DND-41 (cell line): Measurements from ENCODE around the gene ECHS1.

ENCODE experiments used
- ATAC-seq: fragments of 200-7000 bp; cut with Tn5 transposase; 3 replicates; pipeline ENCODE4 v1.9.1; 2021; ENCODE audit warnings: low read depth; ENCODE audit not compliant: insufficient read depth
- DNase-seq: peaks from one replicate; pipeline ENCODE4 v3.0.0-alpha.2; 2020
- H2AFZ ChIP-seq: 2 replicates; pipeline ENCODE4 v1.6.0; 2012; ENCODE audit warnings: low read depth, low read length
- H3K27ac ChIP-seq: 2 replicates; pipeline ENCODE4 v1.5.1; 2012; ENCODE audit warnings: low read length, inconsistent platforms
- H3K27me3 ChIP-seq: fragments of 200-600 bp; sonication (generic); 2 replicates; pipeline ENCODE4 v1.6.0; 2012; ENCODE audit warnings: low read length, mild to moderate bottlenecking, inconsistent platforms; ENCODE audit not compliant: insufficient read depth, poor library complexity
- H3K36me3 ChIP-seq: 2 replicates; pipeline ENCODE4 v1.5.1; 2012; ENCODE audit warnings: low read length, inconsistent platforms; ENCODE audit not compliant: insufficient read depth
- H3K4me1 ChIP-seq: 2 replicates; pipeline ENCODE4 v1.5.1; 2012; ENCODE audit warnings: mild to moderate bottlenecking, low read length; ENCODE audit not compliant: insufficient read depth
- H3K4me2 ChIP-seq: 2 replicates; pipeline ENCODE4 v1.6.0; 2012; ENCODE audit warnings: mild to moderate bottlenecking, moderate library complexity, low read length, inconsistent platforms; ENCODE audit not compliant: insufficient read depth
- H3K4me3 ChIP-seq, 2 experiments: fragments of 200-600 bp in 1 of 2; shearing (Covaris generic) in 1 of 2; 2 replicates each; pipeline ENCODE4 v1.5.1; 2012 to 2016; ENCODE audit warnings: inconsistent platforms in 2 of 2, low read length in 2 of 2, mild to moderate bottlenecking in 2 of 2, low read depth in 1 of 2, moderate library complexity in 1 of 2
- H3K79me2 ChIP-seq: 2 replicates; pipeline ENCODE4 v1.6.0; 2012; ENCODE audit warnings: low read length, inconsistent platforms; ENCODE audit not compliant: insufficient read depth
- H3K9ac ChIP-seq: 2 replicates; pipeline ENCODE4 v1.6.0; 2012; ENCODE audit warnings: low read depth, mild to moderate bottlenecking, inconsistent platforms, low read length, moderate library complexity
- H3K9me3 ChIP-seq: 2 replicates; pipeline ENCODE4 v1.5.1; 2012; ENCODE audit warnings: low read length, moderate library complexity, mild to moderate bottlenecking, inconsistent platforms; ENCODE audit not compliant: insufficient read depth, severe bottlenecking
- H4K20me1 ChIP-seq: 2 replicates; pipeline ENCODE4 v1.6.0; 2012; ENCODE audit warnings: low read length; ENCODE audit not compliant: insufficient read depth
- CTCF ChIP-seq: IDR thresholded peaks from 2 replicates; pipeline ENCODE4 v1.5.1; 2012; ENCODE audit warnings: borderline replicate concordance, low read length, moderate library complexity, mild to moderate bottlenecking; ENCODE audit not compliant: poor library complexity, severe bottlenecking; ENCODE audit errors: extremely low read depth
- EZH2 ChIP-seq: IDR thresholded peaks from 3 replicates; pipeline ENCODE4 v1.6.1; 2012; ENCODE audit warnings: borderline replicate concordance, low read depth, mild to moderate bottlenecking, moderate library complexity, low read length, inconsistent platforms; ENCODE audit not compliant: severe bottlenecking

The ECHS1 gene

GRCh38 chr10:133403359-133403758, 30.2 kb upstream of the ECHS1 start:
- DNase-seq (no peak), ATAC-seq (no peak)
- no peaks in the 10 kb centered on the region for H3K4me1 ChIP-seq
- no peak overlapping the region for H2AFZ ChIP-seq
- H3K79me2 ChIP-seq, result peaks cover 71% of the 10 kb centered on the region
- H3K9me3 ChIP-seq, result peaks cover 8% of the 10 kb centered on the region
- H4K20me1 ChIP-seq, result peaks cover 17% of the 10 kb centered on the region; the same call in 1 of the 2 replicates
- no peak overlapping the region for H3K27ac ChIP-seq
- no peak for TF ChIP-seq EZH2
- TF ChIP-seq CTCF, result no peak
- H3K27me3 ChIP-seq, result no peaks in the 10 kb centered on the region
- H3K36me3 ChIP-seq, result peaks cover 96% of the 10 kb centered on the region
- no peak overlapping the region for H3K4me3 ChIP-seq
- H3K9ac ChIP-seq, result no peak overlapping the region
- no peak overlapping the region for H3K4me2 ChIP-seq

DNA sequence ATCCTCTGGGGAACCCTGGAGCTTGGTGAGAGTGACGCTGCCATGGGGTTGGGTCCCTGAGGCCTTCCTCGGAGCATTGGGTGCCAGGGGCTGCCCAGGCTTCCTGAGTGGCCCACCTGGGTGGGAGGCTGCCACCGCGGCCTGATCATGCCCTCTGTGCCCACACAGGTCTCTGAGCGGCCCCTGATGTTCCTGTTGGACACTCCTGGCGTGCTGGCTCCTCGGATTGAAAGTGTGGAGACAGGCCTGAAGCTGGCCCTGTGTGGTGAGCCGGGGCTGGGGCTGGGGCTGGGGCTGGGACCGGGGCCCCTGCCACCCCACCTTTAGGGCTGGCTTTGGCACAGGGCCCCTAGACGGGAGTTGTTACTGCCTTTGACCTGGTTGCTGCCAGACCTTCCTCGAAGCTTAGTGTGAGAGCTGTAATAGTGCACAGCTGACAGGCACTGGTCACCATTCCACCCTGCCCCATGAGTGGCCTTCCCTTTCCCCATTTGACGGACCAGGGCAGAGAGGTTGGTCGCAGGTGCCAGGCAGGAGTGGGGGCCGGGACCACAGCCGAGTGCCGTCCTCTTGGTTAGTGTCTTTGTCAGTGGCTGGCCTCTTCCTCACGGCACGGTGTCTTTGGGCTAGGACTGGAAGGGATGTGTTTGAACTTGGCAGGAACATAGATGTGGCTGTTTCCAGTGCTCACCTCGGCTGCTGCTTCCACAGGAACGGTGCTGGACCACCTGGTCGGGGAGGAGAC, 29.0 kb upstream of the ECHS1 start:
- Histone ChIP-seq H3K4me2 (no peak overlapping the region), H3K36me3 (peaks cover 93% of the 10 kb centered on the region), H4K20me1 (peaks cover 22% of the 10 kb centered on the region; the same call in 1 of the 2 replicates), H3K27me3 (no peaks in the 10 kb centered on the region), H3K4me1 (no peaks in the 10 kb centered on the region), H3K27ac (no peak overlapping the region), H2AFZ (no peak overlapping the region), H3K4me3 (no peak overlapping the region), H3K9me3 (peaks cover 4% of the 10 kb centered on the region), H3K9ac (no peak overlapping the region), H3K79me2 (peaks cover 68% of the 10 kb centered on the region)
- DNase-seq, result no peak
- ATAC-seq, result no peak
- TF ChIP-seq CTCF (no peak), EZH2 (no peak)

DNA sequence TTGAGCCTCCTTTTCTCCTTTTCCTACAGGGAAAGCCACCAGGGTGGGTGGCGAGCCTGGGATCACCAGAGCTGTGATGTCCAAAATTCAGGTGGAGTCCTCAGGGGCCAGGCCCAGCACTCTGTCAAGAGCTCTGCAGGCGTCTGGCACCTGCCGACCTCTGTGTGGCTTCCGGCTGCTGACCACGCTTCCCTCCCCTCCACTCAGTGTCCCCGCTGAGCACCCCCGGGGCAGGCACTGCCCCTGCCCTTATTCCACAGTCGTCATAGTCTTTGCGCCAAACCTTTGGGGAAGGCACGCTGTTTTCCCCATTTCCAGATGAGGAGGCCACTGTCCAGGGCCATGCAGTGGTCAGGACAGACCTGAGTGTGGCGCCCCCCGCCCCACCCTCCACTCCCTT, 28.3 kb upstream of the ECHS1 start:
- H3K4me2 ChIP-seq, result no peak overlapping the region
- H3K4me1 ChIP-seq, result no peaks in the 10 kb centered on the region
- no peak overlapping the region for H3K4me3 ChIP-seq
- peaks cover 22% of the 10 kb centered on the region; the same call in 1 of the 2 replicates for H4K20me1 ChIP-seq
- H3K9me3 ChIP-seq, result no peaks in the 10 kb centered on the region
- DNase-seq (no peak), ATAC-seq (no peak)
- TF ChIP-seq CTCF, result no peak
- TF ChIP-seq EZH2, result no peak
- peaks cover 68% of the 10 kb centered on the region for H3K79me2 ChIP-seq
- H3K27ac ChIP-seq, result no peak overlapping the region
- peaks cover 93% of the 10 kb centered on the region for H3K36me3 ChIP-seq
- no peak overlapping the region for H3K9ac ChIP-seq
- H3K27me3 ChIP-seq, result no peaks in the 10 kb centered on the region
- no peak overlapping the region for H2AFZ ChIP-seq
